LHCN-M2 (cell line): ENCODE measurements around the gene ANKH. TPM values are rescaled to one million over a fixed set of nuclear protein-coding genes. Genes with fewer than 3 reads are reported as not detected.
"Not testable (repeated sequence)": the region's sequence is repeated elsewhere in the genome, so short reads cannot be mapped to it uniquely, and the experiment has no call there.

ENCODE experiments used
- DNase-seq: peaks from one replicate; pipeline ENCODE4 v3.0.0-alpha.2; 2012; ENCODE audit warnings: low read depth
- total RNA-seq: library from RNA; depleted of rRNA; stranded (reverse); fragments of >200 nt; gene quantifications from 2 replicates; pipeline ENCODE4 v1.2.3, GENCODE V29; 2014

ANKH gene
- total RNA-seq, 1 experiment from 2014 or later: 27.3 TPM

DNA sequence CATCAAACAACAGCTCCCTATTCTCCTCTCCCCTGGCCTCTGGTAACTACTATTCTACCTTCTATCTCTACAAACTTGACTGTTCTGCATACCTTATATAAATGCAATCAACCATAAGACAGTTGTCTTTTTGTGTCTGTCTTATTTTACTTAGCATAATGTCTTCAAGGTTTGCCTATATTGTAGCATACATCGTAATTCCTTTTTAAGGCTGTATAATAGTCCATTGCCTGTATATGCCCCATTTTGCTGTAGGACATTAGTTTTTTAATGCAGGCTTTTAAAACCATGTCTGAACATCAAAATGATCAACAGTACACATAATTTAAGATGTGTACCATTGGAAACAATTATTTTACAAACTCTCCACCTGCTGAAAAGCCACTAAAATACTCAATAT lies 12.4 kb downstream of the ANKH start:
- DNase-seq: no peak

DNA sequence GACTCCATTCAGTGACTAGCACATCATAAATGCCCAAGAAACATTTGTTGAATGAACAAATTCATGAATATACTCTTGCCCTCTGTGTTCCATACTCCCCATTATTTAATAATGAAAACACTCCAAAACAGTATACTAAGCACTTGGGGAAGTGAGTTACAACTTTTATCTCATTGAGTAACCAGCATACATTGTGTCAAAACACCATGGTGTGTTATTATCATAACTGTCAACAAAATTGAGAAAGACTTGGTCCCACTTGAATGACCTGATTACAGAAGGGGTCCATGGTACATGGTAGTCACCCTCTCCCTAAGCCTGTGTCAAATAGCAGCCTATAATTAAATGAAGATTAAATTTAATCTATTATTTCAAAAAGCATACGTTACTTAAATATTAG lies 16.2 kb downstream of the ANKH start:
- no peak for DNase-seq

DNA sequence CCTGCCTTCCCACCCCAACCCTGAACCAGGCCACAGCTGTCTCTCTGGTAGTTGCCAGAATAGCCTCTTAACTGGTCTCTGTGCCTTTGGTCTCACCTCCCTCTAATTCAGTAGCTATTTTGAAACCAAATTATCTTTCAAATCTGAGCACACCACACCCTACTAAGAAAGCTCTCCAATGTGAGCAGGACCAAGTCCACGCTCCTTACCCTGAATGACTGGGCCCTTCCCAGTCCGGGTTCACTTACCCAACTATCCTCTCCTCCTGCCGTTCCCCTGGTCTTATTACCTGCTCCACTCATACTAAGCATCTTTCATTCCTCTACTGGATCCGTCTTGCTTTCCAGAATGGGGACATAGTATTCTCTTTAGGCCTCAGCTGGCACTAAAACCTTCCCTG lies 16.8 kb downstream of the ANKH start:
- DNase-seq: no peak

DNA sequence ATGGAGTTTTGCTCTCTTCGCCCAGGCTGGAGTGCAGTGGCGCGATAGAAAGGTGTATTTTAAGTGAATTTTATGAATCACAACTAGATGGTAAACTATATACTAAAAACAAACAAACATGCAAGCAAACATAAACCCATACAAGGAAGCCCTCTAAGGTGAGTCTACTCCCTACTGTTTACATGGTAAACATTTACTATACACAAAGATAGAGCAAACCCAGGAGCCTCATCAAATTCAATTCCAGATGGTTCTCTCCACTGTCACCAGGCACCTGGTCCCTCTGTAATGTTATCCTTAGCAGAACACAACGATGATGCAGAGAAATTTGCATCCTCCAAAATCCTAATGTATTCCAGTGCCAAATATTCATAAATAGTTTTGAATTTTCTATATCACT lies 17.9 kb downstream of the ANKH start:
- no peak for DNase-seq

DNA sequence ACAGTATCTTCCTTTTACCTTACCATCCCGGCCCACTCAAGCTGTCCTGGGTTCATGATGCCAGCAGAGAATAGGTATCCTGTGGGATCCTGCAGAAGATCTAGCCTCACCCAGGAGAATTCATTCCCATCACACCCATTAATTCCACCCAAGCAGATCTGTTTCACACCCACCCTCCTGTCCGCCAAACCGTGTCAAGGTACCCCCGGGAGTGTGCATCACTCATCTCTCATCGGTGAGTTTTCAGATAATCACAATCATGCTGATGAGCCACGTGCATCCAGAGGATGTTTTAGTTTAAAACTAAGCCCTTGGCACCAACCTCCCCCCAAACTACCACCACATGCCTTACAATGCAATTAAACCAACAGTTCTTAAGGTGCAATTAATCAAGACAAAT lies 18.8 kb downstream of the ANKH start:
- no peak for DNase-seq

DNA sequence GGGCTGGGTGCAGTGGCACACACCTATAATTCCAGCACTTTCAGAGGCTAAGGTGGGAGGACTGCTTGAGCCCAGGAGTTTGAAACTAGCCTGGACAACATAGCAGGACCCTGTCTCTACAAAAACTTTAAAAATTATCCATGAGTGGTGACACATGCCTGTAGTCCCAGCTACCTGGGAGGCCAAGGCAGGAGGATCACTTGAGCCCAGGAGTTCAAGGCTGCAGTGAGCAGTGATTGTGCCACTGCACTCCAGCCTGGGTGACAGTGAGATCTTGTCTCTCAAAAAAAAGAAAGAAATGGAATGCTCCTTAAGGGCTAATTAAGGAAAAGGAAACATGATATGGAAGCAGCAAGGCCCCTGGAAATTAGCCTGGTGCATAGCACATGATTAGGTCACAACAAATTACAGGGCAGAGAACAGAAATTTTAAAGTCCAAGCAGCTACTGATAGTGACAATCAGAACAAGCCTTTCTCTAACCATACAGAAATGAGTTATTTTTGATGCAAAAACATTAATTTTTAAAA lies 19.5 kb downstream of the ANKH start:
- no peak for DNase-seq

DNA sequence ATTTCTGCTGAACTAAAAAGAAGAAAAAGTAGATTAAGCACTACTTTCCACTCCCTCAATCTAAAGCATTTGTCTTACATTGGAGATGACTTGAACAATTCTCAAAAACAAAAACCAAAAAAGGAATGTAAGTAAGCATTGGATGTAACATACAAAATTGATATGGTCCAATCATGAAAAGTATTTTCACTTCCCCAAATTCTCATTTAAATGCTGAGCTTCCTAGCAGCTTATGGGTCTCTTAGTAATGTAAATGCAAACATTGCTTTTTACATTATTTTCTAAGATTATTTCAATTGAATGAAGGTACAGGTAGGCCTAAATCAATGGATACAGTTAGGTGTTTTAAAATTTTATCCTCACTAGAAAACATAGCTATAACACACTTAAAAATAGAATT lies 20.0 kb downstream of the ANKH start:
- DNase-seq: no peak

DNA sequence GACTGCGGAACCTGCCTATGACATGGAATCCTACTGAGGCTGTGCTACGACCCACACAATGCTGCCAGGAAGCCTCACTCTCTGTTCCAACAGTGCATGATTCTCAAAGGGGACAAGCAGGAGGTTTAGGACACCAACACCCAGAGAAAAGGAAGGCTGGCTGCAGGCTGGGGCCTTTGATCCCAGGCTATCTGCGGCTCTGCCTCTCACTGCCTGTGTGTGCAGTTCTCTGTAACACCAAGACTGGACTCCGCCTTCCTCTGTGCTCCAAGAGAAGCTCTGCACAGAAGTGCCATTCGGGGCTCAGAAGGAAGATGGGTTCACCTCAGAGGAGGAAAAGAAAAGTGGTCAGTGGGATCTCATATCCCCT lies 20.5 kb downstream of the ANKH start:
- DNase-seq: no peak

DNA sequence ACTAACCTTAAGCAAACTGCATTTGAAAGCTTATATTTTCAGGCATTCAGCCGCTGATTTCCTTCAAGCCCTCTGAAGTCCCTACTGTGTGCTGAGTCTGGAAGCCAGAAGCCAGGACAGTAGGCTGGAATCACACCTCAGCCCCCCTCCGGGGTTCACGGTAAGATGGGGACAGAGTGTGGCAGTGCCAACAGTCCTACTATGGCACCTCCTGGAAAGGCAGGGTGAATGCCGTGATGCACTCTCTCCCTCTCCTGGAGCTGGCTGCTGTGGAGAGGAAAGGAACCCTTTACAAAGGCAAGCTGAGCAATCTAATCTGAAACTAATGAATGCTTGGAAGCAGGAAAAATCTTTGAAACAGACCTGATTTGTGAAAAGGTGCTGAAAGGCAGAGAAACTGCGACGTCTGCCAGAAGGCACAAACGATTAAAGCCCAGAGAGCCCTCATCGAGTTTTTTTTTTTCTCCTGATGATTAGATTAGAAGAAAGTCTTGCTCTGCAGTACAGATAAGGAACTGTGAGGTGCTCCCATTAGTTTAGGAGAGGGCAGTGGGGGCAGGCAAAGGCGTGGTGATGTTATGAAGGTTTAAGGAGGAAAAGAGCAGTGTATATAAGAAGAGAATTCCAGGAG lies 21.0 kb downstream of the ANKH start:
- DNase-seq: no peak

DNA sequence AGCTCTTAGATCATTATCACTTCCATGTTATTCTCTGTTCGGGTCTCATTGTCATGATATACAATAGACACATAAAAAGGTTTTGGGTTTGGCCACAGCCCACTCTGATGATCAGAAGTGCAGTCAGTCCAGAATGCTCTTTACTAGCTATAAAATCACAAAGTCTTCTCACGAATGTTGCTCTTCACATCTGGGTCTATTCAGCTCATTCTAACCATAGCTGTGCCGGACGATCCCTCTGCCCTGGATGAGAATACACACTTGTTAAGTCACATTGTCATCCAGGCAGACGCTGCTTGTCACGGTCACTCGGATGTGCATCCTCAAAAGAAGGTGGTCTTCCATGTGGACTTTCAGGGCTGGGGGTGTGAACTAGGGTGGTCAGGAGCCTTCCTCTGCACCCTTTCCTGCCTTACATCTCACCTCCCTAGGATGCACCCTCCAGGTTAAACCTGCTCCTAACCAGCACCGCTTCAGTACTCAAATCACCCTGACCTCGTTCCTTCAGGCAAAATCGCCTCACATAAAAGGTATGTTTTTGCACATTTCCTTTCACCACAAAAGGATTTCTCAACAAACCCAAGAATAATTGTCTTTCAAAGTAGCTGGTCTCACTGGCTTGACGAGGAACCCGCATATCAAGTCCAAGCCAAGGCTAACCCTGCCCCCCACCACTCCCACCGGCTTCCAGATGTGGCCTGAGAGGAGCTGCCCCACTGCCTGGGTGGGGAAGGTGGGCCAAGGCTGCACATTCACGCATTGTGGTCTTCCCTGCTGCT lies 21.9 kb downstream of the ANKH start:
- no peak for DNase-seq

DNA sequence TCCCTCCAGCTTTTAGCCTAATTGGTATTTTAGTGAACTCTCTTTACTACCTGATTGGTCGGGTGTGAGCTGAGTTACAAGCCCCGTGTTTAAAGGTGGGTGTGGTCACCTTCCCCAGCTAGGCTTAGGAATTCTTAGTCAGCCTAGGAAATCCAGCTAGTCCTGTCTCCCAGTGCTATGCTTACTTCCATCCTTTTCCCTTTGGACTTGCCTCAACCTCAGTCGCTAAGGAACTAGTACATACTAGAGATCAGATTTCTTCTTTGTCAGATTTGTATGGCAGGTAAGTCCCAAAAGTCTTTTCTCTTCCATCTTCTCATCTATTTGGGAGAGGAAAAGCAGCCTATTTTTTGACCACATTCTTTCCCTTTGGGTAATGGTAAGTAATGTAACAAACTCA lies 22.6 kb downstream of the ANKH start:
- DNase-seq: not testable (repeated sequence)

DNA sequence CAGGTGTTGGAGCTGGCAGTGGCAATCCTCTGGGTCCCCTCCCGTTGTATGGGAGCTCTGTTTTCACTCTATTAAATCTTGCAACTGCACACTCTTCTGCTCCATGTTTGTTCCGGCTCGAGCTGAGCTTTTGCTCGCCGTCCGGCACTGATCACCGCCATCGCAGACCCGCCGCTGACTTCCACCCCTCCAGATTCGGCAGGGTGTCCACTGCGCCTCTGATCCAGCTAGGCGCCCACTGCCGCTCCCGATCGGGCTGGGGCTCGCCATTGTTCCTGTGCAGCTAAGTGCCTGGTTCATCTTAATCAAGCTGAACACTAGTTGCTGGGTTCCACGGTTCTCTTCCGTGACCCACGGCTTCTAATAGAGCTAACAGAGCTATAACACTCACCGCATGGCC lies 23.2 kb downstream of the ANKH start:
- DNase-seq: no peak

DNA sequence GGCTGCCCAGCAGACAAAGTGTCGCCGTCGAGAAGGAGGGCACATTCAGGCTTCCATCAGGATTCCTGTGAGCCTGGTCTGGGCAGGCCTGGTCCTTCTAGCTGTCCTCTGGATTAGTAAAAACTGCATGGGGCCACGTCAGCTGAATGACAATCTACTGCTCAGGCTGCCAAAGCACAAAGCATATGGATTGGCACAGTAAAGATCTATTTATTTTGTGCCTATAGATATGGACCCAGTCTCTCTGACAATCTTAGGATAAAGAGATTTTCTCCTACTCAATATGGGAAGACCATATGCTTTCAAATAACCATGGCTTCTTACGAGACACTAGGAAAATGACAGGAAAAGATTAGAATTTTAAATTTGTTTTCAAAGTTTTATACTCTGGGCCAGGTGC lies 24.1 kb downstream of the ANKH start:
- no peak for DNase-seq

DNA sequence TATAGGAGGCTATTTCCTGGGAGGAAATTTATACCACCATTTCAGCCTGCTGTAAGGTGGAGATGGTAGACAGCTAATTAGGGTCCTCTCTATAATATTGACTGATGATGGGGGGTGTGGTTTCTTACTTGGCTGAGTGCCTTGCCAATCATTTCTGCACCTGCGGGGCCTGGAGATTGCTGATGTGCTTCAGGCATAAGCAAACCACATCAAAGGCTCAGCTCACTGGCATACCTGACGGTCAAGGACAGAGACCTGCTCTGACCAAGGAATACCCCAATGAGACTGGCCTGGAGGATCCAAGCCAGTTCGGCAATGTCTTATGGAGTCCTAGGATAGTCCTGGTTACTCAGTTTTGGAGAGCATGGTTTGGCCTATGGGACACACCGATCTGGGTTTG lies 29.5 kb downstream of the ANKH start:
- DNase-seq: no peak

DNA sequence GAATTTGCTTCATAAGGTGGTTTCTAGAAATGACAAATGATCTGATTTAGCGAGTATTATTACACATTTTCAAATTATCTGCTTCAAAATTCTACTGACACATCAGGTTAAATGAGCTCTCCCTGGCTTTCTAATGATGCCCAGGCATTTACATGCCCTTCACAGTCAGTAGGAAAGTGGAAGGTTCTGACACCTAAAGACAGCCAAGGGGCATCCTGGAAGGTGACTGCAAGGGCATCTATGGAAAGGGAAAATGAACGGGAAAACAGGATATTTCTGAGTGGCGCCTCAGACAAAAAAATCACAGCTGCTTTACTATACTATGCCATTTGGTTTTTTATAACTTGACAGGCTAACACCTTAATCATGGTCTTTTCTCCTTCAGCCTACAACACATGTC lies 31.0 kb downstream of the ANKH start:
- no peak for DNase-seq

DNA sequence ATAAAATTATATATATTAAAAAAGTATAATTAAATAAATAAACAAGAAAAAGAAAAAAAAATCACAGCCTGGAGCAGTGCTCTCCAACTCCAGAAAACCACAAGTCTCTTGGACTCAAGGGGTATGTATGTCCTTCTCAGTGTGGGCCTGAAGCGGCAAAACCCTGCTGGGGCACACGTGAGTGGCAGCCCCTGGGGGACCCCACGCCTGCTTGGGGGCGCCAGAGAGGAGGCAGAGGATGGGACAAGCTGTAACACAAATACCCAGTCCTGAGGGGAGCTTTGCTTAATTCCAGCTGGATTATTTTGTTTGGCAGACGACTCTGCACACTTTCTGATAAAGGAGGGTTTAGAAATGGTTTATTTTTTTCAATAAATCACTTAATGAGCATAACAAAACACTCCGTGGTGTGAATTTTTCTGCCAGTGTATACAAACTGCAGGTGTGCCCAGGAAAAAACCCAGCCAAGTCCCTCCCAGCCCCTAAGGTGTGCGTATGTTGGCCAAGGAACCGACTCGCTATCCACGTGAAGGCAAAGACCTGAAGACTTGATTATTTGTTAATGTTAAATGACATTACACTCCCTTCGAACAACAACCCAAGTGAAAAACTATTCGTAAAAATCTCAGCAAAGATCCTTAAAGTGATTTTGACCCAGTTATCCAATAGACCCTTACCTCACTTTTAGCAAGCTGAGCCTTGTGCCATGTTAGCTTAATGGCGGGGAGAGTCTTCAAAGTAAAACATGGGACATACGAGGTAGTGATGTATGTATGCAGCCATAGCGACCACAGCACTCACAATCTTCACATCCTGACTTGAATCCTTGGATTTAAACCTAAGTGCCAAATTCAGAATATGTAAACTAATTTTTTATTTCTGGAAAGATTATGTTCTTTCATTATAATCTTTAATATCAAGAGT lies 32.9 kb downstream of the ANKH start:
- no peak for DNase-seq

DNA sequence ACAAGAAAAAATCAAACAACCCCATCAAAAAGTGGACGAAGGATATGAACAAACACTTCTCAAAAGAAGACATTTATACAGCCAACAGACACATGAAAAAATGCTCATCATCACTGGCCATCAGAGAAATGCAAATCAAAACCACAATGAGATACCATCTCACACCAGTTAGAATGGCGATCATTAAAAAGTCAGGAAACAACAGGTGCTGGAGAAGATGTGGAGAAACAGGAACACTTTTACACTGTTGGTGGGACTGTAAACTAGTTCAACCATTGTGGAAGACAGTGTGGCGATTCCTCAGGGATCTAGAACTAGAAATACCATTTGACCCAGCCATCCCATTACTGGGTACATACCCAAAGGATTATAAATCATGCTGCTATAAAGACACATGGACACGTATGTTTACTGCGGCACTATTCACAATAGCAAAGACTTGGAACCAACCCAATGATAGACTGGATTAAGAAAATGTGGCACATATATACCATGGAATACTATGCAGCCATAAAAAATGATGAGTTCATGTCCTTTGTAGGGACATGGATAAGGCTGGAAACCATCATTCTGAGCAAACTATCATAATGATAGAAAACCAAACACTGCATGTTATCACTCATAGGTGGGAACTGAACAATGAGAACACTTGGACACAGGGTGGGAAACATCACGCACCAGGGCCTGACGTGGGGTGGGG lies 34.0 kb downstream of the ANKH start:
- DNase-seq: not testable (repeated sequence)

DNA sequence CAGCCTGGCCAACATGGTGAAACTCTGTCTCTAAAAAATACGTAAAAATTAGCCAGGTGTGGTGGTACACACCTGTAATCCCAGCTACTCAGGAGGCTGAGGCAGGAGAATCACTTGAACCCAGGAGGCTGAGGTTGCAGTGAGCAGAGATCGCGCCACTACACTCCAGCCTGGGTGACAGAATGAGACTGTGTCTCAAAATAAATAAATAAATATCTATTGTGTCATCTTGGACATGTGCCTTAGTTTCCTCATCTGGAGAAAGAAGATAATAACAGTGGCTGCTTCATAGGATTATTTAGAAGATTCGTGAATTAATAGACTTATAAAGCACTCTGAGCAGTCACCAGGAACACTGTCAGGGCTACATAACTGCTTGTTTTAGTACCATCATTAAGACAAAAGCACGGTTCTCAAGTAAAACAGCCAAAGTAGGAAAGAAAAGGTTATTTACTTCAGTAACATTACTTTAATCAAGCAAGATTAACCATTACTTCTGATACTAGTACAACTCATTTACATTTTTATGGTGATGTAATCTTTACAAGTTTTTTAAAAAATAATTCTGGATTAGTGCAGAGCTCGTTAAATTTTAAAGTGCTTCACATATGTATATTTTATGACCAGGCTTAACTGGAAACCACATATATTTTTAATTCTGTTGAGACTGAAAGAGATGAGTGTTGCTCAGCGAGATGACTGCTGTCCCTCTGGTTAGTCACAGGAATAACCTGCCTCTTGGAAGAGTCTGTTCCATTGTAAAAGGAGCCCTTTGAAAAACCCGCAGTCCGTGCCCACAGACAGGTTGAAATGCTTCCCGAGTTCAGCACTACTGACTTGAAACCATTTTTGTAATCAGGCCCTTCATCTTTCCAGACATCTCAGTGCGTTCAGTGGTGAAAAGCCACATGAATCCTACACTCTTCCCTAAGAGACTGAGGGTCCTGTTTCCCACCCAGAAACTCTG lies 36.7 kb downstream of the ANKH start:
- DNase-seq: no peak

DNA sequence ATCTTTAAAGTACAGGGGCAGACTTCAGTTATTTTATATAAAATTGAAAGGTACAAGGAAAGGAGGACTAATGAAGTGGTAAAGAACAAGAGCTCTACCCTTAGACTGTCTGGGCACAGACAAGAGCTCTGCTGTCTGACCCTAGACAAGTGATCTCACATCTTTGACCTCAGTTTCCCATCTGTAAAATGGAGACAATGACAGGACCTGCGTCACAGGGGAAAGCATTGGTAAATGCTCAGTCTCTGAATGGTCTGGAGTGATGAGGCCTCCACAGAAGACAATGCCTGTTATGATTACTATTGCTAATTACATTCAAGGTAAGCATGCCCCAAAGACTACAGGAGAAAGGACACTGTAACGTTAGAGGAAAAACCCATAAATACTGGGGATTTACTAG lies 37.5 kb downstream of the ANKH start:
- DNase-seq: no peak

DNA sequence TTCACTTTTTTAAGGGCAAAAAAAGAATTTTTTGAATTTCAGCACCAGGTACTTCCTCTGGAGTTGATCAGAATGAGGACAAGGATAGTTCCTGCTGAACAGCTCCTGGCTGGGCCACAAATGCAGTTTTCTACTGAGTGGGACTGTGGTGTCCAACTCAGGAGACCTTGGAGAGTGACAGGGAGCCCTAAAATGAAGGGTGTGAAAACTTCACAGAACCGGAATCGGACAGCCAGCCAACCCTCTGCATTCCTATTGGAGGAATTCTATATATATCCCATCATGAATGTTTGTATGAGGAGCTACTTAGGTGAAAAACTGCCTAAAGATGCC lies 40.6 kb downstream of the ANKH start:
- DNase-seq: no peak
